GM12878 (cell line): ENCODE results near the gene COL16A1.

ENCODE experiments used
- BHLHE40 ChIP-seq, 2 experiments: fragments of 450-650 bp in 1 of 2; IDR thresholded peaks; 2 replicates each; pipeline ENCODE4 v1.6.1; 2011 to 2017; ENCODE audit warnings: low read depth in 2 of 2, borderline replicate concordance in 1 of 2, improper control_type of control experiment in 1 of 2, low read length in 1 of 2, mild to moderate bottlenecking in 1 of 2
- JUNB ChIP-seq: IDR thresholded peaks from 2 replicates; pipeline ENCODE4 v1.6.1; 2016; ENCODE audit warnings: antibody characterized with exemption, mild to moderate bottlenecking
- TF ChIP-seq, protein P1 (sequence below): IDR thresholded peaks from 2 replicates; pipeline ENCODE4 v1.6.1; 2012; ENCODE audit warnings: low read depth, low read length, improper control_type of control experiment
- TF ChIP-seq, protein P2 (sequence below), 3 experiments: IDR thresholded peaks in 2 of 3; conservative IDR thresholded peaks in 1 of 3; 2 replicates each; pipeline ENCODE4 v1.5.1; 2011; ENCODE audit warnings: low read depth in 3 of 3, low read length in 3 of 3, mild to moderate bottlenecking in 3 of 3, control low read depth in 2 of 3, moderate library complexity in 2 of 3, inconsistent platforms in 1 of 3, mixed read lengths in 1 of 3; ENCODE audit not compliant: control insufficient read depth in 2 of 3, insufficient read depth in 1 of 3; ENCODE audit errors: extremely low read depth in 1 of 3

DNA sequence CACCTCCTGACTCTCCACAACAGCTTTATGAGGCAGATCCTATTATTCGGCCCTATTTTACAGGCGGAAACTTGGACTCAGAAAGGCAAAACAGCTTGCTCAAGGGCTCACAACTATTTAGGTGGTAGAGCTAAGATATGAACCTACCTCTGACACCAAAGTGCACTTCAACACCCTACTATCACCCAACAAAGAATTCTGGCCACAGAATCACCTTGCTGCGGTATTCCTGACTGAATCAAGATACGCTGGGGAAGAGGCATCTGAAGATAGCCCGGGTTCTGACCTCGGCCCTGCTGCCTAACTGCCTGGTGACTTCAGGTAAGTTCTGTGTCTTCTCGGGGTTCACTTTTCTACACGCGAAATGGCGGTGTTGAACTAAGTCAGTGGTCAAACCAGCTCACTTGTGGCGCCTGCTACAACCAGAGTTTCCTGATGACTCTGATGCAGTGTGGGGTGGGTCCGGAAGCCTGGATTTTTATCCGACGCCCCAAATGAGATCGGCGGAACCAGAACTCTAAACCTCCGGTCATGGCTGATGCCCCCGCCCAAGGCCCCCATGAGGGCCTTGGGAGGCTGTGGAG, 59.7 kb downstream of the COL16A1 start:
- TF ChIP-seq, protein P1, sequence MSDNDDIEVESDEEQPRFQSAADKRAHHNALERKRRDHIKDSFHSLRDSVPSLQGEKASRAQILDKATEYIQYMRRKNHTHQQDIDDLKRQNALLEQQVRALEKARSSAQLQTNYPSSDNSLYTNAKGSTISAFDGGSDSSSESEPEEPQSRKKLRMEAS, result no peak
- TF ChIP-seq JUNB, result no peak
- no peak for TF ChIP-seq BHLHE40 (IDR thresholded peaks at IDR 0.05; ENCODE audit: borderline replicate concordance in 1 of 2, low read depth in 2 of 2, low read length in 1 of 2)
- TF ChIP-seq, protein P2, sequence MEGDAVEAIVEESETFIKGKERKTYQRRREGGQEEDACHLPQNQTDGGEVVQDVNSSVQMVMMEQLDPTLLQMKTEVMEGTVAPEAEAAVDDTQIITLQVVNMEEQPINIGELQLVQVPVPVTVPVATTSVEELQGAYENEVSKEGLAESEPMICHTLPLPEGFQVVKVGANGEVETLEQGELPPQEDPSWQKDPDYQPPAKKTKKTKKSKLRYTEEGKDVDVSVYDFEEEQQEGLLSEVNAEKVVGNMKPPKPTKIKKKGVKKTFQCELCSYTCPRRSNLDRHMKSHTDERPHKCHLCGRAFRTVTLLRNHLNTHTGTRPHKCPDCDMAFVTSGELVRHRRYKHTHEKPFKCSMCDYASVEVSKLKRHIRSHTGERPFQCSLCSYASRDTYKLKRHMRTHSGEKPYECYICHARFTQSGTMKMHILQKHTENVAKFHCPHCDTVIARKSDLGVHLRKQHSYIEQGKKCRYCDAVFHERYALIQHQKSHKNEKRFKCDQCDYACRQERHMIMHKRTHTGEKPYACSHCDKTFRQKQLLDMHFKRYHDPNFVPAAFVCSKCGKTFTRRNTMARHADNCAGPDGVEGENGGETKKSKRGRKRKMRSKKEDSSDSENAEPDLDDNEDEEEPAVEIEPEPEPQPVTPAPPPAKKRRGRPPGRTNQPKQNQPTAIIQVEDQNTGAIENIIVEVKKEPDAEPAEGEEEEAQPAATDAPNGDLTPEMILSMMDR (IDR thresholded peaks at IDR 0.05 in 2 of 3, conservative IDR thresholded peaks at IDR 0.05 in 1 of 3; ENCODE audit: control insufficient read depth in 2 of 3, extremely low read depth in 1 of 3, insufficient read depth in 1 of 3, low read depth in 3 of 3, low read length in 3 of 3), result no peak
